DOHH2 (cell line): Measurements from ENCODE around the gene SPATA13.

Source experiments
- EZH2phosphoT487 ChIP-seq: fragments of 200-600 bp; sonication (generic); IDR thresholded peaks from 2 replicates; pipeline ENCODE4 v1.6.1; 2017; ENCODE audit warnings: borderline replicate concordance, mild to moderate bottlenecking, antibody characterized with exemption, low read length, moderate library complexity, mixed read lengths
- TF ChIP-seq, protein P1 (sequence below): fragments of 200-600 bp; sonication (generic); IDR thresholded peaks from one replicate; pipeline ENCODE4 v1.5.1; 2014; ENCODE audit warnings: antibody characterized with exemption, mild to moderate bottlenecking, low read depth, low read length; ENCODE audit not compliant: poor library complexity, severe bottlenecking

DNA sequence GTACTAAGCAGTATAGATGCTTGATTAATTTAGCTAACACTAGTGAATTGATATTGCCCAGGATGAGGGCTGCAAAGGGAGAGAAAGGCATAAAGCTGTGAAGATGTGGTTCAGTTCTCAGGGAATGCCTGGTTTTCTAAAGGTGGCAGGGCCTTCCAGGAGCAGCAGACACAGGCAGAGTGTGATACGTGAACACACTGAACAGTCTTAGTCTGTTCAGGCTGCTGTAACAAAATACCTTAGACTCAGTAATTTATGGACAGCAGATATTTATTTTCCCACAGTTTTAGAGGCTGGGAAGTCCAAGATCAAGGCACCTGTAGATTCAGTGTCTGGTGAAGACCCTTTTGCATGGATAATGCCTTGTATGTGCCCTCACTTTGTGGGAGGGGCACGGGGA lies 8.7 kb upstream of the SPATA13 start:
- TF ChIP-seq, protein P1, sequence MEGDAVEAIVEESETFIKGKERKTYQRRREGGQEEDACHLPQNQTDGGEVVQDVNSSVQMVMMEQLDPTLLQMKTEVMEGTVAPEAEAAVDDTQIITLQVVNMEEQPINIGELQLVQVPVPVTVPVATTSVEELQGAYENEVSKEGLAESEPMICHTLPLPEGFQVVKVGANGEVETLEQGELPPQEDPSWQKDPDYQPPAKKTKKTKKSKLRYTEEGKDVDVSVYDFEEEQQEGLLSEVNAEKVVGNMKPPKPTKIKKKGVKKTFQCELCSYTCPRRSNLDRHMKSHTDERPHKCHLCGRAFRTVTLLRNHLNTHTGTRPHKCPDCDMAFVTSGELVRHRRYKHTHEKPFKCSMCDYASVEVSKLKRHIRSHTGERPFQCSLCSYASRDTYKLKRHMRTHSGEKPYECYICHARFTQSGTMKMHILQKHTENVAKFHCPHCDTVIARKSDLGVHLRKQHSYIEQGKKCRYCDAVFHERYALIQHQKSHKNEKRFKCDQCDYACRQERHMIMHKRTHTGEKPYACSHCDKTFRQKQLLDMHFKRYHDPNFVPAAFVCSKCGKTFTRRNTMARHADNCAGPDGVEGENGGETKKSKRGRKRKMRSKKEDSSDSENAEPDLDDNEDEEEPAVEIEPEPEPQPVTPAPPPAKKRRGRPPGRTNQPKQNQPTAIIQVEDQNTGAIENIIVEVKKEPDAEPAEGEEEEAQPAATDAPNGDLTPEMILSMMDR: no peak
- no peak for TF ChIP-seq EZH2phosphoT487
